ENCODE measurements around the gene SLC35G3. TPM values are rescaled to one million over a fixed set of nuclear protein-coding genes. Genes with fewer than 3 reads are reported as not detected.

Gene SLC35G3
- total RNA-seq, 4 donors from 2014 or later, result not detected

DNA sequence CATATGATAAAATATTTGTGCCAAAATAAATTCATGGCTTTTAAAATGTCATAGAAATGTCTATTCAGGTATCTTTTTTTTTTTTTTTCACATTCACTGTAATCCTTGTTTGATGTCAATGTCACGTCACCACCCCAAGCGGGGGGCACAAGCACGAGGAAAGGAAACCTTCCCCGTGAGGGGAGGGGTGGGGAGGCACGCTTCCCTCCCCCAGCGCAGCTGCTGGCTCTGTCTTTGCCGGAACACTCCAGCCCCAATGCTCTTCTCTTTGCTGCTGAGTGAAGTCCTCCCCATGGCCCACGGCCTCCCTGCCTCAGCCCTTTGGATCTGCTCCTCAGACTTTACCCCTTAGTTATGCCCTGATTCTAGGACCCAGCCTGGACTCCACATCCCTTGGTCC is 1.5 kb downstream of the SLC35G3 start:
- no peak overlapping the region for H3K4me3 ChIP-seq (ENCODE audit: low read depth, poor library complexity, severe bottlenecking)
- intact Hi-C loops (cut with DNase I; ENCODE audit: low total_unique reads), result no loop called here
- TF ChIP-seq POLR2A (IDR thresholded peaks at IDR 0.05) (no peak), CTCF (IDR thresholded peaks at IDR 0.05) (no peak)
- DNase-seq (ENCODE audit: low spot score in 2 of 2), result no peak
- 65 to 73% methylated on average over 8 of the region's 8 CpGs for WGBS, 2 donors

DNA sequence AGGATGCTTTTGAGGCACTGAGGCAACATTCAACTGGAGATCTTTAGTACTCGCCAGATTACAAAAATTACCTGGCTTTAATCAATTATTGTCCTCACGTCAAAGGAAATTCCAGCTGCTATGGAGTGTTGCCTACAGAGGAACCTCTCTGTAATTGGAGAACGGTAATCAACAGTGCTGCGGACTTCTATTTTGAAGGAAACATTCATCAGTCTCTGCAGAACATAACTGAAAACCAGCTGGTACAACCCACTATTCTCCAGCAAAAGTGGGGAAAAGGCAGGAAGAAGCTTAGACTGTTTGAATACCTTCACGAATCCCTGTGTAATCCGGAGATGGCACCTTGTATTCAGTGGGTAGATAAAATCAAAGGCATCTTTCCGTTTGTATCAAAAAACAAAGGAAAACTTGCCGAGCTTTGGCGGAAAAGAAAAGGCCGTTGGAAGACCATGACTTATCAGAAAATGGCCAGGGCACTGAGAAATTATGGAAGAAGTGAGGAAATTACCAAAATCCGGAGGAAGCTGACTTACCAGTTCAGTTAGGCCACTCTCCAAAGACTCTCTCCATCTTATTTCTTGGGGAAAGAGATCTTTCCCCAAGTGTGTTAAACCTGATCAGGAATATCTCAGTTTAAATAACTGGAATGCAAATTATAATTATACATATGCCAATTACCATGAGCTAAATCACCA is 3.0 kb downstream of the SLC35G3 start:
- H3K4me3 ChIP-seq (ENCODE audit: low read depth, poor library complexity, severe bottlenecking), result no peak overlapping the region
- no peak for DNase-seq (ENCODE audit: low spot score in 2 of 2)
- intact Hi-C loops (cut with DNase I; ENCODE audit: low total_unique reads), result no loop called here
- WGBS, 2 donors, result 59 to 69% methylated on average over 11 of the region's 11 CpGs
- no peak for TF ChIP-seq CTCF (IDR thresholded peaks at IDR 0.05)

DNA sequence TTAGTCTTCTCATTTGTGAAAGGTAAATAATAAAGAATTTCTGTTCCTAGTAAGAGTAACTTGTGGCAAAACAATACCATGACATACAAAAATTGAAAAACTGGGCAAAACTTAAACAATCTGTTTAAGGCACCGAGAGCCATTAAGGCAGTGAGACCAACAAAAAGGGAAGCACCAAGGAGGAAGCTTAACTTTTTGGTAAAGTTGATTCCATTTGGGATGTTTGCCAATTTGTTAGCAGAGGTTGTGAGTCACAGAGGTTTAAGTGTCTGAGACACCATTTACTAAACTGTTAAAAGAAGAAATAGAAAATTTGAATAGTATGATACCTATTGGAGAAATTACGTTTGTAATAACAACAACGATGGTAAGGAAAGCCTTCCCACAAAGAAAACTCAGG is 4.9 kb downstream of the SLC35G3 start:
- intact Hi-C loops (cut with DNase I; ENCODE audit: low total_unique reads), result no loop called here
- TF ChIP-seq CTCF (IDR thresholded peaks at IDR 0.05) (no peak), POLR2A (IDR thresholded peaks at IDR 0.05) (no peak)
- H3K4me3 ChIP-seq (ENCODE audit: low read depth, poor library complexity, severe bottlenecking), result no peak overlapping the region
- DNase-seq (ENCODE audit: low spot score in 2 of 2), result no peak
- WGBS, 2 donors, result 61 to 66% methylated on average over 3 of the region's 3 CpGs

DNA sequence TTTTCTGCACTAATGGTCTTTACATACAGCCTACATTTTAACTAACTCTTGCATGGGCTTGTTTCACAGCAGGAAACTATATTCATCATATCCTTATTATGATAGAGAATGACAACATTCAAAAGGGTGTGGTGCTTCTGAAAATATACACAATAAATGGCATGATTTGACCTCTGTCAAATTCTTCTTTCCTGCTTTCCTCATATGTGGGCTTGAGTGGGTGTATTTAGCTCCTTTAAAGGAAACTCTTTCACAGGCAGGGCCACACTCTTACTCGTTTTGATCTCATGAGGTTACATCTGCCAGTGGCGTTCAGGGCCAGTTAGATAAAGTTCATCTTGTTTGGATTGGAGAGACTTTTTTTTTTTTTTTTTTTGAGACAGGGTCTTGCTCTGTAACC is 6.1 kb downstream of the SLC35G3 start:
- no peak for TF ChIP-seq POLR2A (IDR thresholded peaks at IDR 0.05)
- TF ChIP-seq CTCF (IDR thresholded peaks at IDR 0.05), result no peak
- no peak for DNase-seq (ENCODE audit: low spot score in 2 of 2)

DNA sequence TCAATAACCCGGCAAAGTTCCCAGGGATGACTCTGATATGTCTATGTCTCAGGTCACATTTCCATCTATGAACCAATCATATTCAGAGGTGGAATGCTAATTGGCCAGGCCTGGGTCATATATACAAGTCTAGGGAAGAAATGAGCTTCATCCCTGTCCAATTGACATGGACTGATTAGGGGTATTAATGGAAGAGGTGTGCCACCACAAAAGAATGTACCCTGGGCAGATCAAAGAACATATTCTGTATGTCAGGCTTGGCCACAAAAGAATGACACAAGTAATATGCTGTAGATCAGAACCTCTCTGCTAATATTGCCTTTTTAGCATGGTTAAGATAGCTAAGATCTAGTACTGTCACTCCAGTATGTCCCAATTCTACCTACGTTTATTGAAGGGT is 6.7 kb downstream of the SLC35G3 start:
- intact Hi-C loops (cut with DNase I; ENCODE audit: low total_unique reads), result no loop called here
- no peak for DNase-seq (ENCODE audit: low spot score in 2 of 2)
- H3K4me3 ChIP-seq (ENCODE audit: low read depth, poor library complexity, severe bottlenecking), result no peak overlapping the region
- TF ChIP-seq POLR2A (IDR thresholded peaks at IDR 0.05) (no peak), CTCF (IDR thresholded peaks at IDR 0.05) (no peak)
- 82 to 85% methylated on average over 2 of the region's 2 CpGs for WGBS, 2 donors

More for the DNA sequence above, 6.1 kb downstream of the SLC35G3 start:
- WGBS, 2 donors, result 54 to 59% methylated on average over 2 of the region's 2 CpGs
- no peak overlapping the region for H3K4me3 ChIP-seq (ENCODE audit: low read depth, poor library complexity, severe bottlenecking)
- intact Hi-C loops (cut with DNase I; ENCODE audit: low total_unique reads), result no loop called here

DNA sequence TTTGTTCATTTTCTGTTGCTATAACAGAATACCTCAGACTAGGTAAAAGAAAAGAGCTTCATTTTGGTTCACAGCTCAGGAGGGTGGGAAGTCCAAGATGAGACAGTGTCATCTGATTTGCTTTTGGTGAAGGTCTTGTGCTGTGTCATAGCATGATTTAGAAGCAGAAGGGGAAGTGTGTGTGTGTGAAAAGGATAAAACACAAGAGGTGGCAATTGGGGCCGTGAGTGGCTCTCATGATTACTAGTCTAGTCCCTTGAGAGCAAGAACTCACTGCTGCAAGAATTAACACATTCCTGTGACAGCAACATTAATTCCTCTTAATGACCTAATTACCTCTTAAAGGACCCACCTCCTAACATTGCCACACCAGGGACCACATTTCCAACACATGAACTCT is 8.3 kb downstream of the SLC35G3 start:
- no peak for DNase-seq (ENCODE audit: low spot score in 2 of 2)
- intact Hi-C loops (cut with DNase I; ENCODE audit: low total_unique reads), result no loop called here
- H3K4me3 ChIP-seq (ENCODE audit: low read depth, poor library complexity, severe bottlenecking), result no peak overlapping the region
- TF ChIP-seq CTCF (IDR thresholded peaks at IDR 0.05), result no peak
- no peak for TF ChIP-seq POLR2A (IDR thresholded peaks at IDR 0.05)
- WGBS, 2 donors, result 33 to 38% methylated on average over 1 of the region's 1 CpG

All from lower leg skin (tissue), 4 donors.